Tibial artery (tissue), 4 donors: Measurements from ENCODE around the gene ZSCAN10.

Experiments used
- DNase-seq, 2 donors: peaks; one replicate each; pipeline ENCODE4 v3.0.0-alpha.2; 2019
- H3K27ac ChIP-seq, 2 donors: fragments of 200-600 bp; sonication (generic) in 1 of 2; 1 replicate in 1 of 2; 2 replicates in 1 of 2; pipeline ENCODE4 v1.5.1; 2018 to 2019; ENCODE audit warnings: mild to moderate bottlenecking in 1 of 2
- H3K27me3 ChIP-seq, 2 donors: fragments of 200-600 bp; sonication (generic) in 1 of 2; one replicate each; pipeline versions ENCODE4 v1.5.1 to v1.6.0; 2016 to 2019
- H3K36me3 ChIP-seq, 3 donors: fragments of 200-600 bp; sonication (generic) in 2 of 3; one replicate each; pipeline ENCODE4 v1.5.1; 2016 to 2019; ENCODE audit warnings: mild to moderate bottlenecking in 2 of 3
- H3K4me1 ChIP-seq, 4 donors: fragments of 200-600 bp; sonication (generic) in 2 of 4; 1 replicate in 3 of 4; 2 replicates in 1 of 4; pipeline ENCODE4 v1.5.1; 2016 to 2019
- H3K4me3 ChIP-seq, 2 donors: fragments of 200-600 bp; sonication (generic) in 1 of 2; 1 replicate in 1 of 2; 2 replicates in 1 of 2; pipeline ENCODE4 v1.5.1; 2018 to 2019; ENCODE audit warnings: mild to moderate bottlenecking in 2 of 2
- H3K9me3 ChIP-seq, 3 donors: fragments of 200-600 bp; sonication (generic) in 1 of 3; one replicate each; pipeline ENCODE4 v1.5.1; 2016 to 2019
- intact Hi-C: fragments of 100-400 bp; cut with DNase I; formaldehyde crosslinking; loops from one replicate; pipeline ENCODE4 v1.15.0; 2023; ENCODE audit warnings: low total_unique reads
- TF ChIP-seq, protein P1 (sequence below), 2 experiments: fragments of 200-600 bp in 1 of 2; fragments of 450-650 bp in 1 of 2; IDR thresholded peaks; one replicate each; pipeline ENCODE4 v1.5.1; 2017 to 2019; ENCODE audit warnings: antibody characterized with exemption in 2 of 2, mild to moderate bottlenecking in 1 of 2, moderate library complexity in 1 of 2

ZSCAN10 gene

DNA sequence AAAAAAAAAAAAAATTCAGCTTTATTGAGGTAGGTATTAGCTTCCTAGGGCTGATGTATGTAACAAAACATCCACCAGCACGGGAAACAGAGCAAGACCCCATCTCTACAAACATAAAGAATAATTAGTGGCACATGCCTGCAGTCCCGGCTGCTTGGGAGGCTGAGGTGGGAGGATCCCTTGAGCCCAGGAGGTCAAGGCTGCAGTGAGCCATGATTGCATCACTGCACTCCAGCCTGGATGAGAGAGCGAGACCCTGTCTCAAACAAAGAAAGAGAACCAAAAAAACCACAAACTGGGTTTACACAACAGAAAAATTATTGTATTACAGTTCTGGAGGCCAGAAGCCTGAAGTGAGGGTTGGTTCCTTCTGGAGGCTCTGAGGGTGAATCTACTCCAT lies 56.7 kb downstream of the ZSCAN10 start:
- Histone ChIP-seq H3K27ac (no peak overlapping the region), H3K27me3 (peaks cover 14 to 85% of the 10 kb centered on the region in 2 donors), H3K9me3 (no peaks in the 10 kb centered on the region), H3K36me3 (no peaks in the 10 kb centered on the region), H3K4me3 (no peak overlapping the region), H3K4me1 (peaks cover 0 to 32% (median 19%) of the 10 kb centered on the region in 4 donors)
- intact Hi-C loops = no loop called here
- DNase-seq = no peak
- TF ChIP-seq, protein P1, sequence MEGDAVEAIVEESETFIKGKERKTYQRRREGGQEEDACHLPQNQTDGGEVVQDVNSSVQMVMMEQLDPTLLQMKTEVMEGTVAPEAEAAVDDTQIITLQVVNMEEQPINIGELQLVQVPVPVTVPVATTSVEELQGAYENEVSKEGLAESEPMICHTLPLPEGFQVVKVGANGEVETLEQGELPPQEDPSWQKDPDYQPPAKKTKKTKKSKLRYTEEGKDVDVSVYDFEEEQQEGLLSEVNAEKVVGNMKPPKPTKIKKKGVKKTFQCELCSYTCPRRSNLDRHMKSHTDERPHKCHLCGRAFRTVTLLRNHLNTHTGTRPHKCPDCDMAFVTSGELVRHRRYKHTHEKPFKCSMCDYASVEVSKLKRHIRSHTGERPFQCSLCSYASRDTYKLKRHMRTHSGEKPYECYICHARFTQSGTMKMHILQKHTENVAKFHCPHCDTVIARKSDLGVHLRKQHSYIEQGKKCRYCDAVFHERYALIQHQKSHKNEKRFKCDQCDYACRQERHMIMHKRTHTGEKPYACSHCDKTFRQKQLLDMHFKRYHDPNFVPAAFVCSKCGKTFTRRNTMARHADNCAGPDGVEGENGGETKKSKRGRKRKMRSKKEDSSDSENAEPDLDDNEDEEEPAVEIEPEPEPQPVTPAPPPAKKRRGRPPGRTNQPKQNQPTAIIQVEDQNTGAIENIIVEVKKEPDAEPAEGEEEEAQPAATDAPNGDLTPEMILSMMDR (IDR thresholded peaks at IDR 0.05) = no peak

DNA sequence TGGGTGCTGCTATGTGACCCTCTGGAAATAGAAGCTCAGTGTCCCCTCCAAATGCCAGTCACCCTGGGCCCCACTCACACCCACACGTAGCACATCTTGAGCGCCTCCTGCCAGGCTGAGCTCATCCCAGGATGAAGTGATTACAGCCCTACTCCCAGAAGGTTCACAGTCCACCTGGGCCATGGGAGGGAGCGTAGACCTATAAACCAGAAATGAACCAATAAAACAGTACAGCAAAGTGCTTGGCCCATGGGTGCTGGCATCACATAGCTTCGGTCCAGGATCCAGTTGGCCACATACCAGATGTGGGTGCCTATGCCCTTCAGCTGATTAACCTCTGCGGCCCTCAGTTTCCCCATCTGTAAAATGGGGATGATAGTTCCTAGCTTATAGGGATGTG lies 60.2 kb downstream of the ZSCAN10 start:
- H3K4me3 ChIP-seq = no peak overlapping the region
- no peaks in the 10 kb centered on the region for H3K9me3 ChIP-seq
- no peaks in the 10 kb centered on the region for H3K36me3 ChIP-seq
- H3K27ac ChIP-seq = no peak overlapping the region
- peaks cover 0 to 10% (median 7%) of the 10 kb centered on the region in 4 donors for H3K4me1 ChIP-seq
- intact Hi-C loops = no loop called here
- DNase-seq = no peak
- H3K27me3 ChIP-seq = peaks cover 7 to 85% of the 10 kb centered on the region in 2 donors
- TF ChIP-seq, protein P1 (IDR thresholded peaks at IDR 0.05) = no peak
